HepG2 (cell line): ENCODE results near the gene AFAP1. TPM values are rescaled to one million over a fixed set of nuclear protein-coding genes. Genes with fewer than 3 reads are reported as not detected.
A peak's percentile ranks its signal among the peaks of the same experiment; 100 is the strongest.

ENCODE experiments used
- ATAC-seq: fragments of 200-7000 bp; cut with Tn5 transposase; 3 replicates; pipeline ENCODE4 v1.9.1; 2020; ENCODE audit warnings: mild to moderate bottlenecking, moderate library complexity
- BruUV-seq: library from RNA; stranded (reverse); fragments of 400-500 nt; replicated peaks from 2 replicates; lab custom pipeline; 2021; lab: Mats Ljungman, UMichigan
- CTCF ChIA-PET: fragments of 300-600 bp; formaldehyde crosslinking; extraction: SDS; loops from one replicate; lab custom pipeline; 2021; ENCODE audit warnings: low total read pairs, inconsistent platforms, low intra/inter-chr PET ratio; lab: Yijun Ruan, JAX
- POLR2A ChIA-PET: fragments of 350-600 bp; sonication (Branson Sonifier 250); formaldehyde crosslinking; loops from one replicate; lab custom pipeline; 2020; ENCODE audit warnings: antibody characterized with exemption, inconsistent platforms; lab: Yijun Ruan, JAX
- DNase-seq: peaks from one replicate; pipeline ENCODE4 v3.0.0-alpha.2; 2015; ENCODE audit warnings: low spot score
- FAIRE-seq: peaks from 3 replicates; lab custom pipeline; 2011; peaks lifted over from hg19 to GRCh38; lab: Jason Lieb, UNC
- H2AFZ ChIP-seq: one replicate; pipeline ENCODE4 v1.6.1; 2011; ENCODE audit warnings: low read length, inconsistent platforms
- H3K27ac ChIP-seq: fragments of 300-600 bp; 3 replicates; pipeline ENCODE4 v1.8.0; 2011; ENCODE audit warnings: mixed run types, mild to moderate bottlenecking, mixed read lengths, low read length, inconsistent platforms; ENCODE audit not compliant: insufficient read depth; ENCODE audit errors: extremely low read length
- H3K27me3 ChIP-seq, 2 experiments: fragments of 200-600 bp in 1 of 2; 2 replicates in 1 of 2; 3 replicates in 1 of 2; pipeline versions ENCODE4 v1.6.0 to v1.8.0; 2011; ENCODE audit warnings: low read length in 2 of 2, mild to moderate bottlenecking in 2 of 2, moderate library complexity in 2 of 2, inconsistent platforms in 1 of 2; ENCODE audit not compliant: insufficient read depth in 2 of 2, control insufficient read depth in 1 of 2
- H3K36me3 ChIP-seq, 2 experiments: fragments of 200-600 bp in 1 of 2; replicated peaks in 1 of 2; 2 replicates in 1 of 2; 3 replicates in 1 of 2; pipeline versions ENCODE4 v1.5.1 to v1.8.0; 2011; ENCODE audit warnings: low read length in 2 of 2, inconsistent platforms in 1 of 2; ENCODE audit not compliant: insufficient read depth in 2 of 2, control insufficient read depth in 1 of 2
- H3K4me1 ChIP-seq: 2 replicates; pipeline ENCODE4 v1.5.1; 2012; ENCODE audit warnings: low read length, inconsistent platforms; ENCODE audit not compliant: insufficient read depth
- H3K4me2 ChIP-seq: 2 replicates; pipeline ENCODE4 v1.6.0; 2011; ENCODE audit warnings: low read depth, low read length, inconsistent platforms
- H3K4me3 ChIP-seq, 3 experiments: fragments of 200-600 bp in 1 of 3; sonication (generic), shearing (Covaris generic) in 1 of 3; replicated peaks in 1 of 3; 2 replicates each; pipeline ENCODE4 v1.5.1; 2011 to 2016; ENCODE audit warnings: low read length in 3 of 3, inconsistent platforms in 2 of 3, low read depth in 2 of 3, mild to moderate bottlenecking in 2 of 3, control low read depth in 1 of 3, mixed read lengths in 1 of 3; ENCODE audit not compliant: insufficient read depth in 1 of 3
- H3K79me2 ChIP-seq: one replicate; pipeline ENCODE4 v1.6.1; 2011; ENCODE audit warnings: low read length, inconsistent platforms; ENCODE audit not compliant: insufficient read depth
- H3K9ac ChIP-seq: 2 replicates; pipeline ENCODE4 v1.6.0; 2011; ENCODE audit warnings: mild to moderate bottlenecking, low read depth, low read length, inconsistent platforms; ENCODE audit not compliant: insufficient read depth
- H3K9me3 ChIP-seq: 2 replicates; pipeline ENCODE4 v1.5.1; 2012; ENCODE audit warnings: mild to moderate bottlenecking, low read length
- H4K20me1 ChIP-seq: 2 replicates; pipeline ENCODE4 v1.6.0; 2011; ENCODE audit warnings: inconsistent platforms, mild to moderate bottlenecking, low read length, moderate library complexity; ENCODE audit not compliant: insufficient read depth
- HNF1A ChIP-seq, 2 experiments: sonication (generic) in 1 of 2; formaldehyde crosslinking in 1 of 2; IDR thresholded peaks; 2 replicates each; pipeline versions ENCODE4 v1.4.0 to v1.6.1; 2016 to 2020; ENCODE audit warnings: borderline replicate concordance in 1 of 2, low read depth in 1 of 2, mild to moderate bottlenecking in 1 of 2, missing genetic modification reagents in 1 of 2
- ISX ChIP-seq: sonication (generic); formaldehyde crosslinking; conservative IDR thresholded peaks from 2 replicates; pipeline ENCODE4 v1.5.0; 2020; ENCODE audit warnings: missing genetic modification reagents
- USF2 ChIP-seq, 2 experiments: sonication (generic) in 1 of 2; formaldehyde crosslinking in 1 of 2; IDR thresholded peaks; 2 replicates each; pipeline versions ENCODE4 v1.5.1 to v1.6.1; 2011 to 2020; ENCODE audit warnings: borderline replicate concordance in 1 of 2, low read depth in 1 of 2, low read length in 1 of 2, mild to moderate bottlenecking in 1 of 2, missing genetic modification reagents in 1 of 2, moderate library complexity in 1 of 2
- ZBTB10 ChIP-seq: sonication (generic); formaldehyde crosslinking; IDR thresholded peaks from 2 replicates; pipeline ENCODE4 v1.4.0; 2020; ENCODE audit warnings: missing genetic modification reagents, borderline replicate concordance
- ZNF124 ChIP-seq: sonication (generic); formaldehyde crosslinking; IDR thresholded peaks from 2 replicates; pipeline ENCODE4 v1.4.0; 2020; ENCODE audit warnings: missing genetic modification reagents
- ZNF878 ChIP-seq: sonication (generic); formaldehyde crosslinking; IDR thresholded peaks from 2 replicates; pipeline ENCODE4 v1.8.1; 2023; ENCODE audit warnings: mild to moderate bottlenecking, missing genetic modification reagents, moderate library complexity
- WGBS: methylation state at CpG from one replicate; pipeline ENCODE4 v1.1.6; 2017; ENCODE audit warnings: low lambda C conversion rate; 5-methylcytosine and 5-hydroxymethylcytosine counted together
- in situ Hi-C: cut with HindIII; loops from 2 replicates; pipeline ENCODE4 v1.10.0; 2017; ENCODE audit warnings: low pct_unique_long_range_greater_than_20kb; ENCODE audit not compliant: extremely low pct_ligation_motif_present
- intact Hi-C: fragments of 100-400 bp; cut with micrococcal nuclease; formaldehyde crosslinking; loops from one replicate; pipeline ENCODE4 v1.10.0; 2022; ENCODE audit not compliant: unreplicated experiment
- polyA plus RNA-seq, 8 experiments: library from polyadenylated mRNA; depleted of rRNA in 3 of 8; stranded (reverse) in 7 of 8; unstranded in 1 of 8; fragments of >200 nt; fragmentation: Illumina TruSeq in 4 of 8; extraction: Trizol in 4 of 8; gene quantifications; 2 replicates each; pipeline versions ENCODE4 v1.2.1 to v1.2.3, GENCODE V29; 2011 to 2016; ENCODE audit warnings: low read depth in 4 of 8, missing spikeins in 1 of 8, mixed read lengths in 1 of 8; ENCODE audit not compliant: insufficient read depth in 1 of 8
- total RNA-seq, 5 experiments: library from RNA; depleted of rRNA; stranded (reverse); fragments of >200 nt; fragmentation: Illumina TruSeq; extraction: Trizol; gene quantifications; 2 replicates each; pipeline ENCODE4 v1.2.3, GENCODE V29; 2016; ENCODE audit warnings: low read depth in 1 of 5

Gene AFAP1
- total and polyA plus RNA-seq, 2 of the 13 experiments (the other 11 are each of a cell fraction or from before 2014, with no cell fraction given): 2.5 TPM

GRCh38 chr4:7978907-7979651 lies 39.4 kb upstream of the AFAP1 start:
- POLR2A ChIA-PET: no interaction called here
- in situ Hi-C loops: no loop called here
- Histone ChIP-seq H3K9ac (no peak overlapping the region), H2AFZ (no peak overlapping the region), H3K4me2 (no peak overlapping the region; the same call in 1 of the 2 replicates), H3K9me3 (no peaks in the 10 kb centered on the region), H3K4me1 (peaks cover 21% of the 10 kb centered on the region; the same call in 1 of the 2 replicates), H3K4me3 (no peak overlapping the region; a peak in 1 of 6 replicates), H3K36me3 (no peaks in the 10 kb centered on the region), H3K79me2 (no peaks in the 10 kb centered on the region), H3K27ac (no peak overlapping the region), H4K20me1 (no peaks in the 10 kb centered on the region), H3K27me3 (peaks cover 6 to 50% of the 10 kb centered on the region in 2 experiments)
- CTCF ChIA-PET: no interaction called here
- no peak for FAIRE-seq
- BruUV-seq: no TSS peak
- no peak for TF ChIP-seq USF2 (IDR thresholded peaks at IDR 0.05; ENCODE audit: low read depth, low read length)
- no peak for TF ChIP-seq USF2 (CRISPR knock-in tag; IDR thresholded peaks at IDR 0.05; ENCODE audit: borderline replicate concordance)
- no peak for TF ChIP-seq HNF1A (IDR thresholded peaks at IDR 0.05; ENCODE audit: low read depth)
- TF ChIP-seq HNF1A (CRISPR knock-in tag; IDR thresholded peaks at IDR 0.05; ENCODE audit: borderline replicate concordance): no peak
- no peak for TF ChIP-seq ISX (CRISPR knock-in tag)
- no peak for TF ChIP-seq ZNF124 (CRISPR knock-in tag)
- TF ChIP-seq ZNF878 (CRISPR knock-in tag): no peak
- no peak for TF ChIP-seq ZBTB10 (CRISPR knock-in tag)
- peak; percentile 17; the same call in 2 of the 3 replicates for ATAC-seq
- no peak for DNase-seq
- WGBS: 33% methylated on average over 13 of the region's 17 CpGs
- intact Hi-C loops: no loop called here
